ENCODE measurements around the gene BCAR1.
"Not testable (repeated sequence)": the region's sequence is repeated elsewhere in the genome, so short reads cannot be mapped to it uniquely, and the experiment has no call there.

The BCAR1 gene

DNA sequence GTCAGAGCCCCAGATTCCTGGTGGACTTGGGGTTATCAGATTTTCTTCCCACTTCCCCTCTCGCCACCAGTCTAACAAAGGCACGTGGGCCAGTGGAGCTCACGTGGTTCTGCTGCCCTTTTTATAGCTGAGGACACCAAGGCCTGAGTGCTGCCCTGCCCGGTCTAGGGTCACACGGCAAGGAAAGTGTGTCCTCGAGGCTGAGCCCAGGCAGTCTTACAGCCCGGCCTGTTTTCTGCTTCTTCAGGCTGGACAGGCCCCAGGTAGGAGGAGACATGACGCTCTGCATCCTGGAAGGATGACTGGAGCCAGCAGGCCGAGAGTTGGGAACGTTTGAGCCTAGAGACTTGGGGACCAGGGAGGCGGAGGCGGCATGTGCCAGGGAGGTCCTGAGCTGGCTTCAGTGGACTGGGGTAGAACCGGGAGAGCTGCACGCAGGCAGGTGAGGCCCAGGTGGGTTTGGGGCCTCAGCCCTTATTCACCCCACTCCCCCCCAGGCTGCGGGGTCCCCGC lies 29.1 kb downstream of the BCAR1 start:
- no peak for DNase-seq

DNA sequence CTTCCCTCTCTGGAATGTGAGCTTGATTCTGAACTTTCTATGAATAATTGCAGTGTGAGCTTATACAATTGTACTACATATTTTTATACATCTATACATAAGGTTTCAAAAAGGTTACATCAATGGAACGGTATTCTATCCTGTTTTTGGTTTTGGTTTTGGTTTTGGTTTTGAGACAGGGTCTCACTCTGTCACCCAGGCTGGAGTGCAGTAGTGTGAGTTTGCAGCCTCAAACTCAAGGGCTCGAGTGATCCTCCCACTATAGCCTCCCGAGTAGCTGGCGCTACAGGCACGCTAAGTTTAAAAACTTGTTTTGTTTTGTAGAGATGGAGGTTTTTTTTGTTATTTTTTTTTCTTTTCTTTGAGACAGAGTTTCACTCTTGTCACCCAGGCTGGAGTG lies 31.6 kb downstream of the BCAR1 start:
- peak in 1 of 2 donors; percentile 18 for DNase-seq

DNA sequence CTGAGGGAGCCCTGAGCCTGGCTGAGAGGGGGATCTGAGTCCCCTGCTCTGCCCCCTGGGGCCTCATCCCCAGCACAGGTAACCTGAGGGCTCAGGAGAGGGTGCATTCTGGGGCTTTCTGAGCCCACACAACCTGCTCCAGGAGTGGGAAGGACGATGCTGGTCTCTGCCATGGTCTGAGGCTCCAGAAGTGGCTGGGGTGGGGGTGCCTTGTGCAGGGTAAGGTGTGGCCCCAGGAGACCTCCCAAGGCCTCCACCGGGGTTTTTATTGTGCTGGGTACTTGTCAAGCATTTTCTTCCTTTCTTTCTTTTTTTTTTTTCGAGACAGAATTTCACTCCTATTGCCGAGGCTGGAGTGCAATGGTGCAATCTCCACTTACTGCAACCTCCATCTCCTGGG lies 32.3 kb downstream of the BCAR1 start:
- no peak for DNase-seq

DNA sequence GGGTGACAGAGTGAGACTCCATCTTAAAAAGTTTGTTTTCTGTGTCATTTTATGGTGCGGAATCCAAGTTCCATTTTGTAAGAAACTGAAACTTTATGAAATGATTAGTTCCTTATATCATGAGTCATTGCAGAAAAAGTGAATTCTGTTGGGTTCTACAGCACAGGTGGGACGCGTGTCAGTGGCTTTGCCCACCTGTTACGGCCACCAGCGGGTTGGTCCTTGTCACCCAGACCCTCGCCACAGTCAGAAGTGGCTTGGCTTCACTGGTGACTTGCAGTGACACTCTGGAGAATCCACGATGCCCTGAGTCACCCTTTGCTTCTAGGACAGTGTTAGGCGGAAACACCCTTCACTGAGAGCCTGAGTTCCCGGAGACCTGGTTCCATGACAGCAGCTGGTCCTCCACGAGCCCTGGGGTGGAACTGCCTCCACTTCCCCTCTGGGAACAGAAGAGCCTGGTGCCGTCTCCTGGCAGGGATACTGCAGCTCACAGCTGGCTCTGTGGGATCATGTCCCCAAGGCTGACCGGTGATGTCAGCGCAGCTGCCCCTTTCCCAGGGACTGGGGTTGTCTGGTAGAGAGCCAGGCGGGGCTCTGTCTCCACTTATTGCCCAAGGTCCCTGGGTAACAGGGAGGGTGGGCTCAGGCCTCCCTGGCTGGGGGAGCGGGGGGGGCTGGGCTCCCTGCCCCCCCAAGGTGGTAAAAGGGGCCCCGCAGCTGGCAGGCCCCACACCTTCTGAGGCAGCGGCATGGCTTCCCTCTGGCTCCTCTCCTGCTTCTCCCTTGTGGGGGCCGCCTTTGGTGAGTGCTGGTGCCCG lies 33.0 kb downstream of the BCAR1 start, which contains the start of gene CTRB1:
Gene CTRB1 (plus strand): TSS at position 733 of the 821 bp plus-strand sequence. CDS start 20 bp downstream, at position 753.
- peak in 1 of 2 donors; percentile 18 for DNase-seq

DNA sequence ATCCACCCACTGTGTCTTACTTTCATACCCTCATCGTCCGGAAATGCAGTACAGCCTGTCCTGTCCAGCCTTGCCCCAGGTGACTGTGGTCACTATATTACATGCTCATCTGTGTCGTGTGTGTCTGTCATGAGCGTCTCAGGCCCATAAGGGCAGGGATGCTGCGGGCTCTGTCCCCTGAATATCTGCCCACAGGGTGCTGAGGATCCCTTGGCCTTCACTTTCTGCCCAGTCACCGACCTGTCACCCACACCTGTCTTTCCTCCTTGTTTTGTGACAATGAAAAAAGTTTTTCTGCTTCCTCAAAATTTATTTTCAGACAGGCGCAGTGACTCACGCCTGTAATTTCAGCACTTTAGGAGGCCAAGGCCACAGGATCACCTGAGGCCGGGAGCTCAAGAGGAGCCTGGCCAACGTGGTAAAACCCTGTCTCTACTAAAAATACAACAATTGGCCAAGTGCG lies 34.0 kb downstream of the BCAR1 start:
- no peak for DNase-seq

DNA sequence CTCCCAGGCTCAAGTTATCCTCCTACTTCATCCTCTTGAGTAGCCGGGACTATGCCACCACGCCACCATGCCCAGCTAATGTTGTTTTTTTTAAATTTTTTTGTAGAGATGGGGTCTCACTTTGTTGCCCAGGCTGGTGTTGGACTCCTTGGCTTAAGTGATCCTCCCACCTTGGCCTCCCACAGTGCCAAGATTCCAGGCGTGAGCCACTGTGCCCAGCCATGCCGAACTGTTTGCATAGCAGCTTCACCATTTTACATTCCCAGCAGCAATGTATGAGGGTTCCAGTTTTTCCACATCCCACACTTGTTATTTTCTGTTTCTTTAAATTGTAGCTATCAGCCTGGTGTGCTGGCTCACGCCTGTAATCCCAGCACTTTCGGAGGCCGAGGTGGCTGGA lies 34.8 kb downstream of the BCAR1 start:
- no peak for DNase-seq

DNA sequence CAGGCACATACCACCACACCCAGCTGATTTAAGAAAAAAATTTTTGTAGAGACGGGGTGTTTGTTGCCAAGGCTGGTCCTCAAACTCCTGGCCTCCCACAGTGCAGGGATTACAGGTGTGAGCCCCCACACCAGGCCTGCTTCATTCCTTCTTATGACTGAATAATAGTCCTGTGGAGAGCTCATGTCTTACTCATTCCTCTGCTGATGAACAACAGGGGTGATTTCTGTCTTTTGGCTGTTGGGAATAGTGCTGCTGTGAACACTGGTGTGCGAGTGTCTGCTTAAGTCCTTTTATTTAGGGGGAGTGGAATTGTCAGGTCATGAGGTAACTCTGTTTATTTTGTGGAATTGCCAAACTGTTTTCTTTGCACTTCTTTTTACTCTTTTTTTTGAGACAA lies 35.3 kb downstream of the BCAR1 start:
- no peak for DNase-seq

DNA sequence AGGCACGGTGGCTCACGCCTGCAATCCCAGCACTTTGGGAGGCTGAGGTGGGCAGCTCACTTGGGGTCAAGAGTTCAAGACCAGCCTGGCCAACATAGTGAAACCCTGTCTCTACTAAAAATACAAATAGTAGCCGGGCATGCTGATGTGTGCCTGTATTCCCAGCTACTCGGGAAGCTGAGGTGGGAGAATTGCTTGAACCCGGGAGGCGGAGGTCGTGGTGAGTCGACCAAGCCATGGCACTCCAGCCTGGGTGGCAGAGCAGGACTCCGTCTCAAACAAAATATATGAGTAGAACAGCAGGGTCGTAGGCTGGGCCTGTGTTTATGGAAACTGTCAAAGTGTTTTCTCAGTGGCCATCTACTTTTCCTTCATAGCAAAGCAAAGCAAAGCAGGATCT lies 40.1 kb downstream of the BCAR1 start:
- not testable (repeated sequence) for DNase-seq

DNA sequence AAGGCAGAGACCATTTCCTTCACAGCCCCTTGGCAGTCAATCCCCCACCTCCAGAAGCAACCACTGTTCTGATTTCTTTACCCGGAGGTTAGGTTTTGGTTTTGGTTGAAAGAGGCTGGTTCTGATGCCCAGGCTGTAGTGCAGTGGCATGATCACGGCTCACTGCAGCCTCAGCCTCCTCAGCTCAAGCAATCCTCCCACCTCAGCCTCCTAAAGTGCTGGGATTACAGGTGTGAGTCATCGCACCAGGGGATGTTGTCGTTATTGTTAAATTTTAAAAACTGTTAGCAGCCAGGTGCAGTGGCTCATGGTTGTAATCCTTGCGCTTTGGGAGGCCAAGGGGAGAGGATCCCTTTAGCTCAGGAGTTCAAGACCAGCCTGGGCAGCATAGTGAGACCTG lies 41.5 kb downstream of the BCAR1 start:
- DNase-seq: no peak

DNA sequence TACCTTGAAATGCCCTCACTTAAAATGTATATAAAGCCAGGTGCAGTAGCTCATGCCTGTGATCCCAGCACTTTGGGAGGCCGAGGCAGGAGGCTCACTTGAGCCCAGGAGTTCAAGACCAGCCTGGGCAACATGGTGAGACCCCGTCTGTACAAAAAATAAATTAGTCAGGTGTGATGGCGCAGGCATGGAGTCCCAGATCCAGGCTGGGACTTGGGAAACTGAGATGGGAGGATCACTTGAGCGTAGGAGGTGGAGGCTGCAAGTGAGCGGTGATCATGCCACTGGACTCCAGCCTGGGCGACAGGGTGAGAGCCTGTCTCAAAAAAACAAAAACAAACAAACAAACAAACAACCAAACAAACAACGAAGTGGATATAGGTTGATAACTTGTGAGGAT lies 41.9 kb downstream of the BCAR1 start:
- DNase-seq: not testable (repeated sequence)

DNA sequence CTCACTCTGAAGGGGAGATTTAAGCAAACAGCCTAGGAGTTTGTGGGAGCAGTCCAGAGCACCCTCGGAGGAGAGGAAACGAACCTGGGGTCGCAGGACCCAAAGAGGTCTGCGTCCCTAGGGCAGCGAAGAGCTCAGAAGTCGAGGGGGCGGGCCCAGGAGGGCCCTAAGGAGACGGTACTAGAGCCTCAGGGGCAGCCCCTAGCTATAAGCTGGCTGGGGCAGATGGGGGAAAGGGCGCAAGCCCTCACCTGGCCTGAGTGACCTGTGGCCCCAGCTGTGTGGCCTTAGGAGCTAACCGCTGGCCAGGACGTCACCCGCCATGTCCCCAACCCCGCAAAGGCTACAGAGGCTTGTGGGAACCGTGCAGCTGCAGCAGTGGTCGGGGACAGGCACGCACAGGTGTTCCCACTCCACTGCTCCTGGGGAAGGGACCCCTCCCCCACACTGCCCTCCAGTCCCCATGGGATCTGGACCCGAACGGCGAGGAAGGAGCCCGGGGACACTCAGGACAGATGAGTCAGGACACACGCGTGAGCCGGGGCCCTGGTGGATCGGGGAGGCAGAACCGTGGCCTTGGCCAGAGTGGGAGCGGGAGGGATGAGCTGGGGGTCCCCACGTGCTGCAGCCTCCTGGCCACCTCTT lies 42.4 kb downstream of the BCAR1 start:
- no peak for DNase-seq

DNA sequence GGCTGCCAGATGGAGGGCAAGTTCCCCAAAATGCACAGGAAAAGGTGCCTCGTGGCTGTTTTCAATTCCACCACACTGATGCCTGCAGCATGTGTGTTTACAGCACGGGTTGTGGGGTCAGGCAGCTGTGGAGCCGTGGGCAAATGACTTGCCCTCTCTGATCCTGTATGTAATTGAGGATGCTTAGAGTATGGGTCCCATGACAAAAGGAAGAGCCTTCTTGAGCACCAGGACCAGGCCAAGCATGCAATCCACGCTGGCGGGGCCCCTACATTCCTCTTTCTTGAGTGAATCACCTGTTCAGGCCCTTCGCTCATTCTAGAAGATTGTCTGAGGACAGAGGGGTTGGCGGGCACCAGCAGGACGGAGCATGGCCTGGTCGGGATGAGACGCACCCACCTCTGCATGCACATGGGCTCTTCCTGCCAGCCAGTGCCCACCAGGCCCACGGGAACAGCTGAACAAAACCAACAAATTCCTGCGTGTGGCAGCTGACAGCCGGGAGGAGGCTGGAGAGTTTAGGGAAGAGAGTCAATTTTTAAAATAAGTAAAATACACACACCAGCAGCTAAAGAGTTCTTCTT lies 43.1 kb downstream of the BCAR1 start:
- no peak for DNase-seq

DNA sequence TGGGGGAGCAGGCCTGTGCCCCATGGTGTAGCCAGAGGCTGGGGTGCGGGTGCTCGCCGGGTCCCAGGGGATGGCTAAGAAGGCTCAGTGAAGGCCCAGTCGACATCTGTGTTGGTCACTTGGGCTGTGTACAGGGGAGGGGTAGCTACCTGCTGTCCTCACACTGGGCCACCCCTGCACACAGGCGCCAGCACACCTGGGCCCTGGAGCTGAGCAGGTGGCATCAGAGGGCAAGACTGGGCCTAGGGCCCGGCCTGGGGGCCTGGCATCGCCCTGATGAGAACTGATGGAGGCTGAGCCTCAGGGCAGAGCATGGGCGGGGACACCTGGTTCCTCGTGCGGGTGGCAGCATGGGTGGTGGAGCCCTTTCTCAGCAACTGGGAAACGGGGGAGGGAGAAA lies 43.6 kb downstream of the BCAR1 start:
- DNase-seq: no peak

DNA sequence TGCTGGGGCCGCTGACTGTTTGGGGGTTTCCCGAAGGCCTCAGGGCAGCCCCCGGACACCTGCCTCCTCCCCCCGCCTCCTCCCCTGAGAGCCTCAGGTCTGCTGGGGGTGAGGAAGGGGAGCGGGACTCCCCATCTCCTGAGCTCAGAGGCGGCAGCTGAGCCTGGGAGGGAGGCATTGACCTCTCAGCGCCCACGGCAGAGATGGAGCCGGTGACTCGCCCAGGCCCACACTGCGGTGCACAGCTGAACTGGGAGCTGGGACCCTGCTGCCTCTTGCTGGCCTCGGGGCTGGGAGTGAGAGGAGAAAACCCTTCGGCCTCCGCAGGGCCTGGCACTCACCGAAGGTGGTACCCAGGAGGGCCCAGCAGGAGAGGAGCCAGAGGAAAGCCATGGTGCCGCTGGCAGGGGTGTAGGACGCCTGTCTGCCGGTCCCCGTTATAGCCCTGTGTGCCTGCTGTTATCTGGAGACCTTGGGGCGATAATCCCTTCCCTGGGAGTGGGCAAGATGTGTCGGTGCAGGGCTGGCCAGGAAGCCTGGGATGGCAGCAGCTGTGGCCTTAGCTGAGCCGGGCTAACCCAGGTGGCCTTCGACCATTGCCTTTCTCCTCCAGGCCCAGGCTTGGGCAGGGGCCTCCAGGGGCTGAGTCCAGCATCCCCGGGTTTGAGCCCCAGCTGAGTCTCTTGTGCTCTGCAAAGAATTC lies 44.5 kb downstream of the BCAR1 start, which contains the start of gene CTRB2:
Gene CTRB2 (minus strand): TSS at position 413 of the 703 bp plus-strand sequence. CDS start 20 bp downstream, at position 393.
- DNase-seq: no peak

DNA sequence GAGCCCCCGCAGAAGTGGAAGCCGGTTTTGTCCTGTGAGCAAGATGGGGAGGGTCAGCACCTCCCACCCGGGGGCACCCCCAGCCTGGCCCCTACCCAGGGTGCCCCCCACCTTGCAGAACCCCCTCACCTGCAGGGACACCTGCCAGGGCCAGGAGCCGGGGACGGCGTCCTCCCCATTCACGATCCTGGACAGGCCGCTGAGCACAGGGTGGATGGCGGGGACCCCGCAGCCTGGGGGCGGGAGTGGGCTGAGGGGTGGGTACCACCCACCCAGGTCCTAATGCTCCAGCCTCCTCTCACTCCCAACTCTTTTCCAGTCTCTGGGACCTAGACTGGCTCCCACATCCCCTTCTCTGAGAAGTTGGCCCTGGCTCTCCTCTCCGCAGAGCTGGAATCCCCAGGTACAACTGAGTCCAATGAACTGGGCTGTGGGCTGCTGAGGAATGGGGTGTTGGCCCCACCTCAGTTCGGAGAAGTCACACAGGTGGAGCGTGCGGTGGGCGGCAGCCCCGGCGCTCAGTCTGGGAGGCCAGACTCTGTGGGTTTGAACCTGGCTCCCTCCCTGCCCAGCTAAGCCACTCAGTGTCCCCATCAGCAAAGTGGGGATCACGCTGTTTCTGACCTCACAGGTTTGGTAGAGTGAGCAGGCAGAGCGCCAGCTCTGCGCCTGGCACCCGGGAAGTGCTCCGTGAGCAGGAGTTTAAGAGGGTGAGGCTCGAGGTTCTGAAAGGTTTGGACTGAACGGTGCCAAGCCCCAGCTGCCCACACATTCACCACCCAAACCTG lies 45.3 kb downstream of the BCAR1 start:
- not testable (repeated sequence) for DNase-seq

DNA sequence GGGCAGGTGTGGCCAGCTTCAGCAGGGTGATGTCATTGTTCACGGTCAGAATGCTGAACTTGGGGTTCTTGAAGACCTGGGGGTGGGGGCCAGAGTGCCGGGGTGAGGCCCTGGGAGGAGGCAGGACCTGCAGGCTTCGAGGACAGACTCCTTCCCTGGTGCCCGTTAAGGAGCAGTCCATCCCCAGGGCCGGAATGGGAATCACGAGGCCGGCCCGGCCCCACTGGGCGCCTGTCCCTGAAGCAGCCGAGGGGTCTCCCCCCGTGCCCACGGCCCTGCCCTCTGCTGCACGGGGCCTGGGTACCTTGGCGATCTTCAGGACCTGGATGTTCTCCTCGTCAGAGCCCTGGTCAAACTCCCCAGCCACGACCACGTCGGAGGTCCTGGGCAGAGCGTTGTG lies 46.0 kb downstream of the BCAR1 start:
- not testable (repeated sequence) for DNase-seq

DNA sequence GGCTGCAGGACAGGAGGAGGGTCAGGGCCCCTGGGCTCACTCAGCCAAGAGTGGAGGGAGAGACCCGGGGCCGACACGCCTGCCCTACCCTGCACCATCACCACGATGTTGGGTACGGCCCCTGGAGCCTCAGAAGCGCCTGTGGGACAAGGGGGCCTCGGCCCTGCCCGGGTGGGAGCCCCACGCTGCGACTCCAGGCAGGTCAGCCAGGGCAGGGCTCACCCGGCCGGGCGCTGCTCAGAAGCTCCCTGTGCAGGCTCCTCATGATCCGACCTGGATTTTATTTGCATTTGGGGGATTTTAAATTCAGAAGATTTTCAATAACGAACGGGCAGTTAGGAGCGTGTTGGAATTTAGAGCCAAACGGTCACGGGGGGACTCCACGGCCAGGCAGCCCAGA lies 46.5 kb downstream of the BCAR1 start:
- not testable (repeated sequence) for DNase-seq

DNA sequence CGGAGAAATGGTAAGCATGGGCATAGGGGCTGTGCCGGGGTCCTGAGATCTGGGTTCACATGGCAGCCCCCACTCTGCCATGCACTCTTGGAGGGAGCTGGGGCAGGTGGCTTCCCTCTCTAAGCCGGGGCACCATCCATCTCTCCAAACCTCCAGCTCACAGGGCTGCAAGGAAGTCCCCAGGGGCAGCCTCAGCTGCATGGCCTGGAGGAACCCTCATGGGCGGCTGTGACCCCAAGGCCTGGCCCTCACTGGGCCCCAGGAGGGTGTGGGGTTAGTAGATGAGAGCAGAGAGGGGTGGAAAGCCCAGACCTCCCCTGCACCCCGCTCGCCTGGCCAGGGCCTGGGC lies 47.0 kb downstream of the BCAR1 start:
- DNase-seq: no peak

DNA sequence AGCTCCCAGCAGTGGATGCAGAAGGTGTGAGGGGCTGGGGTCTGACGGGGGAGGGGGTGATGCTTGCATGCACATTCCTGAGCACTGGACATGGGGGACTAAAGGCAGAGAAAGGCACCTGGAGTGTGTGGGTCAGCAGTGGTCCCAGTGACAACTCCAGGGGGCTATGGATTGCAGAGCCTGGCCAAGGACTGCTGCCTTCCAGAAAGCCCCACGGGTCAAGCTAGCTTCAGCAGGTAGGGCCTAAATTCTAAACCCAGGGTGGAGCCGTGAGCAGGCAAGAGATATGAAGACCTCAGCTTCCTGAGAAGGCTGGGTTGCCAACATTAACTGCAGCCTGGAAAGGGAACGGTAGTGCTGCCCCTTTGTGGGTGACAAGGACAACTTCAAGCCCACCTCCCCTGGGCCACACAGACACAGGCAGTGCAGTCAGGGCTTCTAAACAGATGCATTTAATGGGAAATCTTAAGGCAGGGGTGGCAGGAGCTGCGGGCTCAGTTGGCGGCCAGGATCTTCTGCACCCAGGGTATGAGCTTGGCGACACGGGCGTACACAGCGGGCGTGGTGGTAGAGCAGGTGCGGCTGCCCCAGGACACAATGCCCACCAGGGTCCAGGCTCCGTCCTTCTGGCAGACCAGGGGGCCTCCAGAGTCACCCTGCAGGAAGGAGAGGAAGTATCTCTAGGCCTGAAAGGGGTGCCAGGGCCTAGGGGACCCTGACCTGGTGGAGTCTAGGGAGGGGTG lies 47.6 kb downstream of the BCAR1 start:
- DNase-seq: no peak

DNA sequence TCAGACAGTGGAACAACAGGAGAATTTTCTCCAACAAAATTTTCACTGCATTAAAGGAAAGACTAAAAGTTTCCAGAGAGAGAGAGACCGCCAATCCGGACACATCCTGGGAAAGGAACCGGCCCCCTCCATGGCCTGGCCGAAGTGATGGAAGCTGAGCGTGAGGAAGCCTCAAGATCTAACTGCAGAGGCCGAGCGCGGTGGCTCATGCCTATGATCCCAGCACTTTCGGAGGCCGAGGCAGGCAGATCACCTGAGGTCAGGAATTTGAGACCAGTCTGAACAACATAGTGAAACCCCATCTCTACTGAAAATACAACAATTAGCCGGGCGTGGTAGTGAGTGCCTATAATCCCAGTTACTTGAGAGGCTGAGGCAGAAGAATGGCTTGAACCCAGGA lies 48.3 kb downstream of the BCAR1 start:
- no peak for DNase-seq

DNA sequence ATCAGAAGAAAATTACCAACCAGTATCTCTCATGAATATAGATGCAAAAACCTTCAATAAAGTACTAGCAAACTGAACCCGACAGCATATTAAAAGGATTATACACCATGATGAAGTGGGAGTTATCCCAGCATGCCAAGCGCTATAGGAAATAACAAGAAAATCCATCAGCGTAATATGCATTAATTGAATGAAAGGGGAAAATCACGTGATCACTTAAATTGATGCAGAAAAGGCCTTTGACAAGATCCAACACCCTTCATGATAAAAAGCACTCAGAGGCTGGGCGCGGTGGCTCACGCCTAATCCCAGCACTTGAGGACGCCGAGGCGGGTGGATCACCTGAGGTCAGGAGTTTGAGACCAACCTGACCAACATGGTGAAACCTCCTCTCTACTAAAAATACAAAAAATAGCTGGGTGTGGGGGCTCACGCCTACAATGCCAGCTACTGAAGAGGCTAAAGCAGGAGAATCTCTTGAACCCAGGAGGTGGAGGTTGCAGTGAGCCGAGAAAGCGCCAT lies 49.3 kb downstream of the BCAR1 start:
- no peak for DNase-seq

Measured in stimulated activated CD4-positive, alpha-beta T cell treated with anti-CD3 and anti-CD28 coated beads, Interleukin-2, amount 100 ng/mL, for 24 hours (primary cell).